Brain microvascular endothelial cell (primary cell): ENCODE results near the gene AKT3.

ENCODE experiments used
- DNase-seq: peaks from one replicate; pipeline ENCODE4 v3.0.0-alpha.2; 2020
- H3K27ac ChIP-seq: fragments of 250-450 bp; sonication (Bioruptor Pico); 2 replicates; pipeline ENCODE4 v1.5.1; 2020; ENCODE audit warnings: mild to moderate bottlenecking, moderate library complexity
- H3K27me3 ChIP-seq: fragments of 250-450 bp; sonication (Bioruptor Pico); replicated peaks from 2 replicates; pipeline ENCODE4 v1.5.1; 2020; ENCODE audit warnings: mild to moderate bottlenecking
- H3K36me3 ChIP-seq: fragments of 250-450 bp; sonication (Bioruptor Pico); replicated peaks from 2 replicates; pipeline ENCODE4 v1.5.1; 2020; ENCODE audit warnings: mild to moderate bottlenecking
- H3K4me3 ChIP-seq: 2 replicates; pipeline ENCODE4 v1.5.1; 2011; ENCODE audit warnings: low read depth, mild to moderate bottlenecking, control low read depth, low read length, moderate library complexity
- CTCF ChIP-seq: IDR thresholded peaks from 2 replicates; pipeline ENCODE4 v1.5.1; 2011; ENCODE audit warnings: low read depth, mild to moderate bottlenecking, moderate library complexity, low read length, control low read depth, inconsistent platforms; ENCODE audit errors: missing control alignments
- in situ Hi-C: cut with HindIII; loops from 2 replicates; pipeline ENCODE4 v1.10.0; 2017; ENCODE audit warnings: low sequenced_read_pairs, low pct_ligation_motif_present

AKT3 gene

GRCh38 chr1:243729956-243730355 lies 120.1 kb downstream of the AKT3 start:
- Histone ChIP-seq H3K27me3 (no peaks in the 10 kb centered on the region), H3K36me3 (no peaks in the 10 kb centered on the region), H3K27ac (no peak overlapping the region), H3K4me3 (no peak overlapping the region)
- DNase-seq = no peak
- in situ Hi-C loops = no loop called here
- TF ChIP-seq CTCF = no peak

GRCh38 chr1:243727503-243728203 lies 122.4 kb downstream of the AKT3 start:
- TF ChIP-seq CTCF = no peak
- Histone ChIP-seq H3K27ac (no peak overlapping the region), H3K4me3 (no peak overlapping the region), H3K27me3 (no peaks in the 10 kb centered on the region), H3K36me3 (no peaks in the 10 kb centered on the region)
- DNase-seq = no peak
- in situ Hi-C loops = no loop called here

- no peak for TF ChIP-seq CTCF
- Histone ChIP-seq H3K4me3 (no peak overlapping the region), H3K36me3 (no peaks in the 10 kb centered on the region), H3K27ac (no peak overlapping the region), H3K27me3 (no peaks in the 10 kb centered on the region)
- DNase-seq = no peak
- in situ Hi-C loops = no loop called here
Observed at GRCh38 chr1:243726806-243727502, 123.1 kb downstream of the AKT3 start.

- H3K36me3 ChIP-seq = no peaks in the 10 kb centered on the region
- in situ Hi-C loops = no loop called here
- H3K4me3 ChIP-seq = no peak overlapping the region
- no peaks in the 10 kb centered on the region for H3K27me3 ChIP-seq
- DNase-seq = no peak
- TF ChIP-seq CTCF = no peak
- no peak overlapping the region for H3K27ac ChIP-seq
Observed at GRCh38 chr1:243725846-243726245, 124.2 kb downstream of the AKT3 start.

- in situ Hi-C loops = no loop called here
- Histone ChIP-seq H3K36me3 (no peaks in the 10 kb centered on the region), H3K4me3 (no peak overlapping the region), H3K27me3 (no peaks in the 10 kb centered on the region), H3K27ac (no peak overlapping the region)
- no peak for DNase-seq
- no peak for TF ChIP-seq CTCF
Observed at GRCh38 chr1:243725075-243725474, 125.0 kb downstream of the AKT3 start.
